ENCODE results near the gene ARHGAP11A. TPM values are rescaled to one million over a fixed set of nuclear protein-coding genes. Genes with fewer than 3 reads are reported as not detected.
A peak's percentile ranks its signal among the peaks of the same experiment; 100 is the strongest.

The ARHGAP11A gene
- total RNA-seq, 1 experiment from 2014 or later: 17.7 TPM

GRCh38 chr15:32651229-32651837, 36.0 kb downstream of the ARHGAP11A start:
- in situ Hi-C loops (cut with HindIII; ENCODE audit: low pct_unique_long_range_greater_than_20kb, low sequenced_read_pairs): no loop called here
- peak; percentile 83 for DNase-seq (ENCODE audit: low read depth, low spot score)

GRCh38 chr15:32652178-32652577, 36.9 kb downstream of the ARHGAP11A start:
- no peak for DNase-seq (ENCODE audit: low read depth, low spot score)
- in situ Hi-C loops (cut with HindIII; ENCODE audit: low pct_unique_long_range_greater_than_20kb, low sequenced_read_pairs): no loop called here

- in situ Hi-C loops (cut with HindIII; ENCODE audit: low pct_unique_long_range_greater_than_20kb, low sequenced_read_pairs): no loop called here
- no peak for DNase-seq (ENCODE audit: low read depth, low spot score)
These were observed 40.8 kb downstream of the ARHGAP11A start for GRCh38 chr15:32656091-32656490.

- no peak for DNase-seq (ENCODE audit: low read depth, low spot score)
- in situ Hi-C loops (cut with HindIII; ENCODE audit: low pct_unique_long_range_greater_than_20kb, low sequenced_read_pairs): no loop called here
These were observed 41.2 kb downstream of the ARHGAP11A start for GRCh38 chr15:32656496-32656895.

- no peak for DNase-seq (ENCODE audit: low read depth, low spot score)
- in situ Hi-C loops (cut with HindIII; ENCODE audit: low pct_unique_long_range_greater_than_20kb, low sequenced_read_pairs): no loop called here
These were observed 42.0 kb downstream of the ARHGAP11A start for GRCh38 chr15:32657198-32657883.

GRCh38 chr15:32657941-32658340, 42.6 kb downstream of the ARHGAP11A start:
- in situ Hi-C loops (cut with HindIII; ENCODE audit: low pct_unique_long_range_greater_than_20kb, low sequenced_read_pairs): no loop called here
- no peak for DNase-seq (ENCODE audit: low read depth, low spot score)

- in situ Hi-C loops (cut with HindIII; ENCODE audit: low pct_unique_long_range_greater_than_20kb, low sequenced_read_pairs): no loop called here
- DNase-seq (ENCODE audit: low read depth, low spot score): no peak
These were observed 44.2 kb downstream of the ARHGAP11A start for GRCh38 chr15:32659340-32660155.

- no peak for DNase-seq (ENCODE audit: low read depth, low spot score)
These were observed 48.4 kb downstream of the ARHGAP11A start for GRCh38 chr15:32663671-32664070.

GRCh38 chr15:32664796-32665195, 49.5 kb downstream of the ARHGAP11A start:
- in situ Hi-C loops (cut with HindIII; ENCODE audit: low pct_unique_long_range_greater_than_20kb, low sequenced_read_pairs): no loop called here
- DNase-seq (ENCODE audit: low read depth, low spot score): no peak

More at GRCh38 chr15:32663671-32664070, 48.4 kb downstream of the ARHGAP11A start:
- in situ Hi-C loops (cut with HindIII; ENCODE audit: low pct_unique_long_range_greater_than_20kb, low sequenced_read_pairs): no loop called here

- DNase-seq (ENCODE audit: low read depth, low spot score): no peak
- in situ Hi-C loops (cut with HindIII; ENCODE audit: low pct_unique_long_range_greater_than_20kb, low sequenced_read_pairs): no loop called here
These were observed 52.0 kb downstream of the ARHGAP11A start for GRCh38 chr15:32667321-32667720.

GRCh38 chr15:32668942-32669341, 53.6 kb downstream of the ARHGAP11A start:
- no peak for DNase-seq (ENCODE audit: low read depth, low spot score)
- in situ Hi-C loops (cut with HindIII; ENCODE audit: low pct_unique_long_range_greater_than_20kb, low sequenced_read_pairs): no loop called here

- in situ Hi-C loops (cut with HindIII; ENCODE audit: low pct_unique_long_range_greater_than_20kb, low sequenced_read_pairs): no loop called here
- peak; percentile 98 for DNase-seq (ENCODE audit: low read depth, low spot score)
These were observed 54.8 kb downstream of the ARHGAP11A start for GRCh38 chr15:32669896-32670611.

GRCh38 chr15:32670623-32671022, 55.3 kb downstream of the ARHGAP11A start:
- no peak for DNase-seq (ENCODE audit: low read depth, low spot score)
- in situ Hi-C loops (cut with HindIII; ENCODE audit: low pct_unique_long_range_greater_than_20kb, low sequenced_read_pairs): no loop called here

- in situ Hi-C loops (cut with HindIII; ENCODE audit: low pct_unique_long_range_greater_than_20kb, low sequenced_read_pairs): no loop called here
- peak; percentile 50 for DNase-seq (ENCODE audit: low read depth, low spot score)
These were observed 56.3 kb downstream of the ARHGAP11A start for GRCh38 chr15:32671339-32672325.

- in situ Hi-C loops (cut with HindIII; ENCODE audit: low pct_unique_long_range_greater_than_20kb, low sequenced_read_pairs): loop anchor here (25.0 kb wide), 1 partner anchor 138 kb away; no protein-coding TSS in a partner anchor
- no peak for DNase-seq (ENCODE audit: low read depth, low spot score)
These were observed 59.4 kb downstream of the ARHGAP11A start for GRCh38 chr15:32674681-32675080.

GRCh38 chr15:32675466-32675865, 60.2 kb downstream of the ARHGAP11A start:
- in situ Hi-C loops (cut with HindIII; ENCODE audit: low pct_unique_long_range_greater_than_20kb, low sequenced_read_pairs): loop anchor here (25.0 kb wide), 1 partner anchor 137 kb away; no protein-coding TSS in a partner anchor
- no peak for DNase-seq (ENCODE audit: low read depth, low spot score)

GRCh38 chr15:32676169-32676568, 60.9 kb downstream of the ARHGAP11A start:
- no peak for DNase-seq (ENCODE audit: low read depth, low spot score)
- in situ Hi-C loops (cut with HindIII; ENCODE audit: low pct_unique_long_range_greater_than_20kb, low sequenced_read_pairs): loop anchor here (25.0 kb wide), 1 partner anchor 136 kb away; no protein-coding TSS in a partner anchor

Data from SK-MEL-5 (cell line).